Measurements from ENCODE around the gene THAP5. TPM values are rescaled to one million over a fixed set of nuclear protein-coding genes. Genes with fewer than 3 reads are reported as not detected.
A peak's percentile ranks its signal among the peaks of the same experiment; 100 is the strongest.

The THAP5 gene
- total RNA-seq, 1 donor from 2014 or later, result 24.0 TPM

DNA sequence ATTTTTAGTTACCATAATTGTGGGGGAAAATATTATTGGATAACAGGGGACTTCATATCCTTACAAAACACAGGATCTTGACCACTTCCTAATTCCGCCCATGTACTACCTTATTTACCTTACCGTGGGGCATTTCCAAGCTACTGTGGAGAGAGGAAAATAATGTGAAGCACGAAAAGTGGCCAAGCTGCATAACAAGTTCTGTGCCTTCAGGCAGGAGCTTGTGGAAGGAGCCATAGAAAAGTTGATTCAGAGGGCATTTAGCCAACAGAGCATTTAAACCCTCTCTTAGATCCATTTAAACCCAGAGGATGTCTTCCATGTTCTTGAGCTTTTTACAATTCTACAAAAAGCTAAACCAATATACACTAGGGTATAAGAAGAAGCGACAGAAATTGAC, 41.8 kb upstream of the THAP5 start:
- Mint-ChIP-seq H3K36me3 (no peaks in the 10 kb centered on the region), H3K27ac (peak overlapping the region; percentile 29), H3K4me3 (no peak overlapping the region), H3K9me3 (no peaks in the 10 kb centered on the region), H3K27me3 (no peaks in the 10 kb centered on the region), H3K4me1 (ENCODE audit: unreplicated experiment) (peaks cover 6% of the 10 kb centered on the region)
- no peak for DNase-seq (ENCODE audit: extremely low spot score, unreplicated experiment)
- TF ChIP-seq, protein P1, sequence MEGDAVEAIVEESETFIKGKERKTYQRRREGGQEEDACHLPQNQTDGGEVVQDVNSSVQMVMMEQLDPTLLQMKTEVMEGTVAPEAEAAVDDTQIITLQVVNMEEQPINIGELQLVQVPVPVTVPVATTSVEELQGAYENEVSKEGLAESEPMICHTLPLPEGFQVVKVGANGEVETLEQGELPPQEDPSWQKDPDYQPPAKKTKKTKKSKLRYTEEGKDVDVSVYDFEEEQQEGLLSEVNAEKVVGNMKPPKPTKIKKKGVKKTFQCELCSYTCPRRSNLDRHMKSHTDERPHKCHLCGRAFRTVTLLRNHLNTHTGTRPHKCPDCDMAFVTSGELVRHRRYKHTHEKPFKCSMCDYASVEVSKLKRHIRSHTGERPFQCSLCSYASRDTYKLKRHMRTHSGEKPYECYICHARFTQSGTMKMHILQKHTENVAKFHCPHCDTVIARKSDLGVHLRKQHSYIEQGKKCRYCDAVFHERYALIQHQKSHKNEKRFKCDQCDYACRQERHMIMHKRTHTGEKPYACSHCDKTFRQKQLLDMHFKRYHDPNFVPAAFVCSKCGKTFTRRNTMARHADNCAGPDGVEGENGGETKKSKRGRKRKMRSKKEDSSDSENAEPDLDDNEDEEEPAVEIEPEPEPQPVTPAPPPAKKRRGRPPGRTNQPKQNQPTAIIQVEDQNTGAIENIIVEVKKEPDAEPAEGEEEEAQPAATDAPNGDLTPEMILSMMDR (conservative IDR thresholded peaks at IDR 0.05), result no peak

DNA sequence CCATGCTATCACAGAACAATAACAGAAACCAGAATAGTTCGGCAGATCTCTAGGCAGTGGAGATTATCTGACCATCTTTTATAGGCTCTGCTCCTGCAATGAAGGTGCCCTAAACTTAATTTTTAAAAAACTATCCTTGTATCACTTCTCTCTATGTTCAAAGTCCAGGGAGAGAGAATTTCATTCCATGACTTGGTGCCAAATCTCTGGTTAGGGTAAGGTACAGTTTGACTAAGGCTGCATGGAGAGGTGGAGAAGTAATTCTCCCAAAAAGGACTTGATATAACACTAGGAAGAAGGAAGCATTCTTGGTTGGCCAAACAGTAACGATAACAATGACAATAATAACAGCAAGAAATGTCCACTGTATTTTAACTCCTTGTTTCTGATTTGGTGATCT, 40.1 kb upstream of the THAP5 start:
- TF ChIP-seq, protein P1 (conservative IDR thresholded peaks at IDR 0.05), result no peak
- Mint-ChIP-seq H3K36me3 (no peaks in the 10 kb centered on the region), H3K9me3 (no peaks in the 10 kb centered on the region), H3K4me1 (ENCODE audit: unreplicated experiment) (peaks cover 6% of the 10 kb centered on the region), H3K4me3 (no peak overlapping the region), H3K27me3 (no peaks in the 10 kb centered on the region), H3K27ac (no peak overlapping the region)
- no peak for DNase-seq (ENCODE audit: extremely low spot score, unreplicated experiment)

DNA sequence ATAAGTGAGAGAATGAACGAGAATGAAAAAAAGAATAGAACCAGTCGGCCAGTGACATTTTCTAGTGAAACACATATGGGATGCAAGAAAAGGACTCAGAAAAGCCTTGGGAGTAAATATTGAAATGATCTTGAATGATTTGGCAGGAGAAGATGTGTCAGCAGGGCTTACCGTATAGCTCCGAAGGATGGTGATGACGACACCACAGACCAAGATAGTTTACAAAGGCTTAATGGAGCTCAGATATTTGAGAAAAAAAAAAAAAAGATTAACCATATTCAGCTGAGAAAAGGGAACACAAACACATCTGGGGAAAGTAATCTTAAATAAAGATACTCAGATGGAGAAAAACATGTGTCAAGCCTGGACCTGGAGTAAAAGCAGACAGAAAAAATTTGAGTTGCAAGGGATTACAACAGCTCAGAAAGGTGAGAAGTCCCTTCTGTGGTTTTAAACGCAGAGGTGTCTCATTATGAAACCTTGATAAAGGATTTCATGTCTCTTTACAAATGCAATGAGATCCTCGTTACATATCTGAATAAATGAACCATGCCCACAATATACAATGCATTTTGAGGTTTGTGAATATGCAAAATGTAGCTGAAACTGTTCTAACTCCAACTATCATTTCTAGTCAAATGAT, 36.2 kb upstream of the THAP5 start:
- H3K36me3 Mint-ChIP-seq, result no peaks in the 10 kb centered on the region
- H3K4me1 Mint-ChIP-seq (ENCODE audit: unreplicated experiment), result no peaks in the 10 kb centered on the region
- no peaks in the 10 kb centered on the region for H3K9me3 Mint-ChIP-seq
- no peak for DNase-seq (ENCODE audit: extremely low spot score, unreplicated experiment)
- no peak overlapping the region for H3K27ac Mint-ChIP-seq
- no peak overlapping the region for H3K4me3 Mint-ChIP-seq
- no peaks in the 10 kb centered on the region for H3K27me3 Mint-ChIP-seq
- TF ChIP-seq, protein P1 (conservative IDR thresholded peaks at IDR 0.05), result no peak

DNA sequence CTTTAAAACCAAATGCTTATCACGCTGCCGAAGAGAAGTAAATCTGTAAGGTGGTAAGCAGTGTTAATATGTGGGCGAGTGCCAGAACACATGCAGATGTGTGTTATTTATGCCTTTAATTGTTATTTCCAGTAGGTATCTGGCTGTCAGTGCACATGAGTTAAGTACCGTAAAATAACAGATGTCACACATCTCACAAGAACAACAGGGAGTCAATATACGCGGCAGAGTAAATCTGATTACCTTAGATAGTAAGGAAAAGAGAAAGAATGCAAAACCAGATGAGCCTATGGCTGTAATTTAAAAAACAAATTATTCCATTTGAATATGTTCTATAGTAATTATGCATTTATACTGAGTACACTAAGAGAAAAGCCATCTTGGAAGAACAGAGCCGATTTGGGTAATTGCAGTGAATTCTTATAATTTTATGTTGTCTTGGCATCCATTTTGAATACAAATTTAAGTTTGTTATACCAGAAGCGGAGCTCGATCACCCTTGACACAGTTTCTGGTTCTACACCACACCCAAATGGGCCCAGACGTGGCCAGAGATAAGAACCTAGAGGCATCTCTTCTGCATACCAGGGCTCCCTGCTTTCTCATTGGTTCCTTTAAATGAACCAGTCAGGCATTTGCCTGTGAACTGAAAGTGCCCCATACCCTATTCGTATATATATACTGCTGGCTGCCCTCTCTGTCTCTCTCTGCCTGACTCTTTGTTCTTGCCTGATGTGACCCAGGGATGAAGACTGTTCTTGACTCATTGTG, 35.0 kb upstream of the THAP5 start:
- Mint-ChIP-seq H3K4me3 (no peak overlapping the region), H3K27me3 (no peaks in the 10 kb centered on the region), H3K4me1 (ENCODE audit: unreplicated experiment) (no peaks in the 10 kb centered on the region), H3K36me3 (no peaks in the 10 kb centered on the region), H3K9me3 (no peaks in the 10 kb centered on the region), H3K27ac (no peak overlapping the region)
- TF ChIP-seq, protein P1 (conservative IDR thresholded peaks at IDR 0.05), result no peak
- no peak for DNase-seq (ENCODE audit: extremely low spot score, unreplicated experiment)

DNA sequence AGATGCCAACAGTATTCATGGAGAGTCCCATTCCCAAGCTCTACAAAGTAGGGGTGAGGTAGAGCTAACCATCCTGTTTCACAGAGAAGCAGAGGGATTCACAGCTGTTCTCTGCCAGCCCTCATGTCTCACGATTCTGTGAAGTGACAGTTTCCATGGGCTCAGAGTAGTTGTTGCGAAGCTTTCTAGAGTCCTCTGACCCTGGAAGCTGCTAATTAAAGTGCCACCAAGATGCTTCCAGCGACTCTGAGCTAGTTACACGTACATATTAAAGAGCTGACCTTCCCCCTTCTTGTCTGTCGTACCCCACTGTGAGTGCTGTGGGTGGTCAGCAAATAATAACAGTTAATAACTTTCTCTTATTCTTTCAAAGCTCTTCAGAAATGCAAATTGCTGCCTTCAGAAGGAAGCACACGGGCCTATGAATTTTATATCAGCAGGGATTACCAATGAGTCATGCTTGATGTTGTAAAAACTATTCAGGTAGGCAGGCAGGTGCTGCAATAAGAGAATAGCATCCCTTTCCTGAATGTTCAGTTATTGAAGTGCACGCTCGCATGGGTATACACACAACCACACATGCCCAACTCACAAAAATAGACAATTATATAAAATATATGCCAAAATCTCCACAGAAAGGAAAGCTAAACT, 34.3 kb upstream of the THAP5 start:
- H3K27ac Mint-ChIP-seq, result no peak overlapping the region
- H3K36me3 Mint-ChIP-seq, result no peaks in the 10 kb centered on the region
- H3K27me3 Mint-ChIP-seq, result no peaks in the 10 kb centered on the region
- peaks cover 5% of the 10 kb centered on the region for H3K4me1 Mint-ChIP-seq (ENCODE audit: unreplicated experiment)
- DNase-seq (ENCODE audit: extremely low spot score, unreplicated experiment), result no peak
- H3K4me3 Mint-ChIP-seq, result no peak overlapping the region
- TF ChIP-seq, protein P1 (conservative IDR thresholded peaks at IDR 0.05), result no peak
- no peaks in the 10 kb centered on the region for H3K9me3 Mint-ChIP-seq

All from type B pancreatic cell (in vitro differentiated cells).